Keratinocyte (primary cell): ENCODE data around the gene ELANE. TPM values are rescaled to one million over a fixed set of nuclear protein-coding genes. Genes with fewer than 3 reads are reported as not detected.

Source experiments
- DNase-seq: peaks from one replicate; pipeline ENCODE4 v3.0.0-alpha.2; 2011; ENCODE audit warnings: low read depth, missing footprints, low spot score
- FAIRE-seq: peaks from 2 replicates; lab custom pipeline; 2011; peaks lifted over from hg19 to GRCh38; lab: Jason Lieb, UNC
- H2AFZ ChIP-seq: 2 replicates; pipeline ENCODE4 v1.6.0; 2012; ENCODE audit warnings: low read length, control low read depth, inconsistent platforms; ENCODE audit not compliant: control insufficient read depth
- H3K27ac ChIP-seq: 2 replicates; pipeline ENCODE4 v1.5.1; 2011; ENCODE audit warnings: low read length; ENCODE audit not compliant: control insufficient read depth, insufficient read depth
- H3K27me3 ChIP-seq: 3 replicates; pipeline ENCODE4 v1.6.0; 2011; ENCODE audit warnings: low read length; ENCODE audit not compliant: control insufficient read depth, insufficient read depth; ENCODE audit errors: extremely low read depth
- H3K36me3 ChIP-seq, 2 experiments: 2 replicates in 1 of 2; 3 replicates in 1 of 2; pipeline ENCODE4 v1.5.1; 2011; ENCODE audit warnings: low read length in 2 of 2, mild to moderate bottlenecking in 1 of 2; ENCODE audit not compliant: control insufficient read depth in 2 of 2, insufficient read depth in 2 of 2; ENCODE audit errors: extremely low read depth in 1 of 2
- H3K4me1 ChIP-seq: 3 replicates; pipeline ENCODE4 v1.5.1; 2011; ENCODE audit warnings: low read length; ENCODE audit not compliant: control insufficient read depth, insufficient read depth; ENCODE audit errors: extremely low read depth
- H3K4me2 ChIP-seq: 3 replicates; pipeline ENCODE4 v1.6.0; 2011; ENCODE audit warnings: low read depth, low read length; ENCODE audit not compliant: control insufficient read depth, insufficient read depth; ENCODE audit errors: extremely low read depth
- H3K4me3 ChIP-seq, 3 experiments: fragments of 200-600 bp in 1 of 3; sonication (generic) in 1 of 3; 2 replicates in 2 of 3; 3 replicates in 1 of 3; pipeline ENCODE4 v1.5.1; 2011 to 2016; ENCODE audit warnings: low read length in 3 of 3, mild to moderate bottlenecking in 3 of 3, control low read depth in 2 of 3, inconsistent platforms in 1 of 3, low read depth in 1 of 3, mixed read lengths in 1 of 3, mixed run types in 1 of 3, moderate library complexity in 1 of 3; ENCODE audit not compliant: control insufficient read depth in 2 of 3, insufficient read depth in 2 of 3; ENCODE audit errors: extremely low read depth in 1 of 3
- H3K79me2 ChIP-seq: 2 replicates; pipeline ENCODE4 v1.6.0; 2012; ENCODE audit warnings: low read length; ENCODE audit not compliant: control insufficient read depth, insufficient read depth
- H3K9ac ChIP-seq: 3 replicates; pipeline ENCODE4 v1.6.0; 2011; ENCODE audit warnings: low read length; ENCODE audit not compliant: control insufficient read depth, insufficient read depth; ENCODE audit errors: extremely low read depth
- H3K9me1 ChIP-seq: 3 replicates; pipeline ENCODE4 v1.6.0; 2011; ENCODE audit warnings: low read length; ENCODE audit not compliant: control insufficient read depth, insufficient read depth; ENCODE audit errors: extremely low read depth
- H3K9me3 ChIP-seq: 2 replicates; pipeline ENCODE4 v1.5.1; 2012; ENCODE audit warnings: low read depth, low read length; ENCODE audit not compliant: control insufficient read depth
- H4K20me1 ChIP-seq: 3 replicates; pipeline ENCODE4 v1.6.0; 2011; ENCODE audit warnings: low read length; ENCODE audit not compliant: control insufficient read depth, insufficient read depth; ENCODE audit errors: extremely low read depth
- EZH2 ChIP-seq: IDR thresholded peaks from one replicate; pipeline ENCODE4 v1.6.1; 2012; ENCODE audit warnings: inconsistent platforms, mild to moderate bottlenecking, low read length, moderate library complexity
- dilution Hi-C: fragments of 300-500 bp; cut with MboI; formaldehyde crosslinking; loops from one replicate; pipeline ENCODE4 v1.7.0; 2020; ENCODE audit warnings: low sequenced_read_pairs; ENCODE audit not compliant: extremely low pct_ligation_motif_present
- polyA plus RNA-seq, 5 experiments: library from polyadenylated mRNA; depleted of rRNA in 3 of 5; stranded (reverse) in 3 of 5; stranded (forward) in 1 of 5; unstranded in 1 of 5; fragments of >200 nt; gene quantifications; 1 replicate in 1 of 5; 2 replicates in 3 of 5; 3 replicates in 1 of 5; pipeline versions ENCODE4 v1.2.1 to v1.2.3, GENCODE V29; 2011 to 2012; ENCODE audit warnings: missing spikeins in 2 of 5, low read depth in 1 of 5, low replicate concordance in 1 of 5
- TF ChIP-seq, protein P1 (sequence below), 3 experiments: IDR thresholded peaks in 1 of 3; conservative IDR thresholded peaks in 1 of 3; optimal IDR thresholded peaks in 1 of 3; 2 replicates in 2 of 3; 3 replicates in 1 of 3; pipeline versions ENCODE3 to v1.5.1; 2011; ENCODE audit warnings: low read length in 3 of 3, mild to moderate bottlenecking in 3 of 3, moderate library complexity in 2 of 3, control low read depth in 1 of 3, inconsistent platforms in 1 of 3; ENCODE audit not compliant: insufficient read depth in 2 of 3; ENCODE audit errors: extremely low read depth in 1 of 3

The ELANE gene
- polyA plus RNA-seq, 1 donor (not counting 4 experiments of a cell fraction or from before 2014, with no cell fraction given) = not detected

- Histone ChIP-seq H4K20me1 (no peaks in the 10 kb centered on the region), H3K4me2 (no peak overlapping the region), H2AFZ (no peak overlapping the region), H3K9me3 (no peaks in the 10 kb centered on the region), H3K27me3 (no peaks in the 10 kb centered on the region), H3K9ac (no peak overlapping the region), H3K27ac (no peak overlapping the region), H3K36me3 (peaks cover 5 to 11% of the 10 kb centered on the region in 2 experiments), H3K4me1 (no peaks in the 10 kb centered on the region), H3K79me2 (no peaks in the 10 kb centered on the region), H3K9me1 (no peaks in the 10 kb centered on the region), H3K4me3 (no peak overlapping the region)
- no peak for DNase-seq
- FAIRE-seq = no peak
- TF ChIP-seq EZH2 = no peak
- TF ChIP-seq, protein P1, sequence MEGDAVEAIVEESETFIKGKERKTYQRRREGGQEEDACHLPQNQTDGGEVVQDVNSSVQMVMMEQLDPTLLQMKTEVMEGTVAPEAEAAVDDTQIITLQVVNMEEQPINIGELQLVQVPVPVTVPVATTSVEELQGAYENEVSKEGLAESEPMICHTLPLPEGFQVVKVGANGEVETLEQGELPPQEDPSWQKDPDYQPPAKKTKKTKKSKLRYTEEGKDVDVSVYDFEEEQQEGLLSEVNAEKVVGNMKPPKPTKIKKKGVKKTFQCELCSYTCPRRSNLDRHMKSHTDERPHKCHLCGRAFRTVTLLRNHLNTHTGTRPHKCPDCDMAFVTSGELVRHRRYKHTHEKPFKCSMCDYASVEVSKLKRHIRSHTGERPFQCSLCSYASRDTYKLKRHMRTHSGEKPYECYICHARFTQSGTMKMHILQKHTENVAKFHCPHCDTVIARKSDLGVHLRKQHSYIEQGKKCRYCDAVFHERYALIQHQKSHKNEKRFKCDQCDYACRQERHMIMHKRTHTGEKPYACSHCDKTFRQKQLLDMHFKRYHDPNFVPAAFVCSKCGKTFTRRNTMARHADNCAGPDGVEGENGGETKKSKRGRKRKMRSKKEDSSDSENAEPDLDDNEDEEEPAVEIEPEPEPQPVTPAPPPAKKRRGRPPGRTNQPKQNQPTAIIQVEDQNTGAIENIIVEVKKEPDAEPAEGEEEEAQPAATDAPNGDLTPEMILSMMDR (optimal IDR thresholded peaks at IDR 0.05 in 1 of 3, IDR thresholded peaks at IDR 0.05 in 1 of 3, conservative IDR thresholded peaks at IDR 0.05 in 1 of 3; ENCODE audit: extremely low read depth in 1 of 3, insufficient read depth in 2 of 3, low read length in 3 of 3) = no peak
- dilution Hi-C loops = no loop called here
These were observed 44.3 kb downstream of the ELANE start for GRCh38 chr19:896434-896833.

- Histone ChIP-seq H3K4me2 (no peak overlapping the region), H4K20me1 (no peaks in the 10 kb centered on the region), H2AFZ (no peak overlapping the region), H3K4me3 (no peak overlapping the region), H3K9ac (no peak overlapping the region), H3K9me1 (no peaks in the 10 kb centered on the region), H3K9me3 (no peaks in the 10 kb centered on the region), H3K79me2 (no peaks in the 10 kb centered on the region), H3K27ac (no peak overlapping the region), H3K27me3 (no peaks in the 10 kb centered on the region), H3K4me1 (no peaks in the 10 kb centered on the region), H3K36me3 (peaks cover 5 to 16% of the 10 kb centered on the region in 2 experiments)
- no peak for FAIRE-seq
- DNase-seq = no peak
- dilution Hi-C loops = no loop called here
- TF ChIP-seq EZH2 = no peak
These were observed 44.9 kb downstream of the ELANE start for GRCh38 chr19:896999-897398.

DNA sequence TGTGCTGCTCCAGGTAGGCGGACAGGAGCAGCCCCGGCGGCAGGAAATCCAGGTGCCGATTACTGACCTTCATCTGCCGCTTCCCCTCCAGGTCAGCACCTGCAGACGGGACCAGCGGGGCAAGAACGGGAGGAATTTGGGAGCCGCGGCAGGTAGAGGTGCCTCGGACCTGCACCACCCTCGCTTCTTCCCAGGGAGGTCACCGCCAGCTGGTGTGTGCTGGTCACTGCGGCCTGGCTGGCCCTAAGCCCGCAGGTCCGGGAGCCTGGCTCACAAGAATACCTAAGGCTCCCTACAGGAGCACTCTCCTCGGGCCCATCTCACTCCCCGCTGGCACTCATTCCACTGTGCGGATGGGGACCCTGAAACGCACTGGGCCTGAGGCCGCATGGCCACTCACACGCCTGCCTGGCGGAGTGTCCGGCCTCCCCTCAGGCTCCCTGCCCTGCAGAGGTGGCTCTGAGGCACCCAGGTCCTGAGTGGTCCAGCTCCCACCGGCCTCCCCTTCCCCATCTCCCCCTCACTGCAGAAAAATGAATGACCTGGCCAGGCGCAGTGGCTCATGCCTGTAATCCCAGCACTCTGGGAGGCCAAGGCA is 45.4 kb downstream of the ELANE start:
- H3K4me2 ChIP-seq = no peak overlapping the region
- no peak overlapping the region for H3K9ac ChIP-seq
- H3K4me3 ChIP-seq = no peak overlapping the region
- H3K4me1 ChIP-seq = no peaks in the 10 kb centered on the region
- dilution Hi-C loops = no loop called here
- FAIRE-seq = no peak
- H3K27me3 ChIP-seq = no peaks in the 10 kb centered on the region
- H2AFZ ChIP-seq = no peak overlapping the region
- no peaks in the 10 kb centered on the region for H3K79me2 ChIP-seq
- no peaks in the 10 kb centered on the region for H4K20me1 ChIP-seq
- H3K9me1 ChIP-seq = no peaks in the 10 kb centered on the region
- peaks cover 5 to 17% of the 10 kb centered on the region in 2 experiments for H3K36me3 ChIP-seq
- no peak overlapping the region for H3K27ac ChIP-seq
- TF ChIP-seq, protein P1 (optimal IDR thresholded peaks at IDR 0.05 in 1 of 3, IDR thresholded peaks at IDR 0.05 in 1 of 3, conservative IDR thresholded peaks at IDR 0.05 in 1 of 3; ENCODE audit: extremely low read depth in 1 of 3, insufficient read depth in 2 of 3, low read length in 3 of 3) = peak in 1 of 3 experiments; percentile 11
- TF ChIP-seq EZH2 = no peak
- no peaks in the 10 kb centered on the region for H3K9me3 ChIP-seq
- DNase-seq = no peak
